Large intestine (tissue), 3 donors: ENCODE measurements around the gene KIF26B. TPM values are rescaled to one million over a fixed set of nuclear protein-coding genes. Genes with fewer than 3 reads are reported as not detected.

Source experiments
- DNase-seq, 2 donors: peaks; one replicate each; pipeline versions ENCODE4 v3.0.0 to v3.0.0-alpha.2; 2013
- H3K27ac ChIP-seq: one replicate; pipeline ENCODE4 v1.5.1; 2013; ENCODE audit warnings: low read length
- H3K27me3 ChIP-seq: 2 replicates; pipeline ENCODE4 v1.6.1; 2013; ENCODE audit warnings: low read length; ENCODE audit not compliant: control insufficient read depth, insufficient read depth
- H3K36me3 ChIP-seq: 2 replicates; pipeline ENCODE4 v1.6.1; 2013; ENCODE audit warnings: low read length; ENCODE audit not compliant: control insufficient read depth, insufficient read depth
- H3K4me1 ChIP-seq: one replicate; pipeline ENCODE4 v1.6.1; 2013; ENCODE audit warnings: low read length; ENCODE audit not compliant: control insufficient read depth, insufficient read depth
- H3K4me3 ChIP-seq: one replicate; pipeline ENCODE4 v1.5.1; 2013; ENCODE audit warnings: low read length
- H3K9me3 ChIP-seq: one replicate; pipeline ENCODE4 v1.6.1; 2013; ENCODE audit warnings: mild to moderate bottlenecking, low read depth, low read length, moderate library complexity; ENCODE audit not compliant: control insufficient read depth
- WGBS: methylation state at CpG from one replicate; pipeline ENCODE4 v1.1.5; 2013; ENCODE audit warnings: low lambda C conversion rate; ENCODE audit not compliant: insufficient coverage; 5-methylcytosine and 5-hydroxymethylcytosine counted together
- polyA plus RNA-seq: library from polyadenylated mRNA; unstranded; fragments of 120-200 nt; gene quantifications from one replicate; pipeline ENCODE4 v1.2.1, GENCODE V29; 2013

KIF26B gene
- polyA plus RNA-seq, 1 donor = 3.9 TPM

DNA sequence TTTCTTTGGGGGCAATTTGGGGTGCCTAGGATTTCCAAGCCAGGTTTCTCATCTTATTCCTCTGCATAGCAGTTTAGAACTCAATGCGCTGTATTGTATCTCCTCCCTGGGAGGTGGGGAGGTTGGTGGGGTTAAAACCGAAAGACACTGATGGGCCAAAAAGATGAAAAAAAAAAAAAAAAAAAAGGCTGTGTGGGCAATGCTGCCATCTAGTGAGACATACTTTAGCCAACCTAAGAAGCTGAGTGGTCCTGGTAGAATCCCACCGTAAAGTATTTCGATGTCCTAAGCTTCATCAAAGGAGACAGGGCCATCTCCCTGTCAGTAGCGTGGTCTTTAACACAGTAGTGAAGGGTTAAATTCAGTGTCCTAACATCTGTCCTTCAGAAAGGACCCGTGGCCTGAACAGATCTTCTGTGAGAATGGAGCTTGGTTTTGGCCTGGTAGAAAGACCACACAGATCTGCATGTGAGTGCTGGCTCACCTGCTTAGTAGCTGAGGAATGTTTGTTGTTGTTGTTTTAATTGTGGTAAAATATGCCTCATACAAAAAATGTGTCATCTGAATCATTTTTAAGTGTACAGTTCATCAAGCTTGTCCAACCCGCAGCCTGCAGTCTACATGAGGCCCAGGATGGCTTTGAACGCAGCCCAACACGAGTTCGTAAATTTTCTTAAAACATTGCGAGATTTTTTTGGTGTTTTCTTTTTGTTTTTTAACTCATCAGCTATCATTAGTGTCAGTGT, 226.2 kb downstream of the KIF26B start:
- Histone ChIP-seq H3K4me1 (peaks cover 5% of the 10 kb centered on the region), H3K4me3 (no peak overlapping the region), H3K27ac (no peak overlapping the region), H3K9me3 (no peaks in the 10 kb centered on the region), H3K27me3 (no peaks in the 10 kb centered on the region), H3K36me3 (no peaks in the 10 kb centered on the region)
- no peak for DNase-seq
- 88% methylated on average over 3 of the region's 11 CpGs for WGBS

DNA sequence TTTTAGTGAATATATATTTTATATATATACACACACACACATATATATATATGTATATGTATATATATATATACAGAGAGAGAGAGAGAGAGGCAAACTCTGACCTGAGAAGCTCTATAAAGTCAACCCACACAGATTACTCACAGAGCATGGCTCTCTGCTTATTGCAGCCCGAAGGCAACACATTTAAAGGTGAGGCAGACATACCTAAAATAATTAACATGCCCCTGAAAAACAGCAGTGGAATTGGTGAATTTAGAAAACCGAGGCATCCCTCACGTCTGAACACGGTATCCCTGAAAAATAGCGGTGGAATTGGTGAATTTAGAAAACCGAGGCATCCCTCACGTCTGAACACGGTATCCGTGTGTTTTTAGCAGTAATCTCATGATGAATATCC, 228.2 kb downstream of the KIF26B start:
- H3K4me1 ChIP-seq = peaks cover 7% of the 10 kb centered on the region
- DNase-seq = no peak
- no peak overlapping the region for H3K4me3 ChIP-seq
- no peak overlapping the region for H3K27ac ChIP-seq
- H3K9me3 ChIP-seq = no peaks in the 10 kb centered on the region
- no peaks in the 10 kb centered on the region for H3K36me3 ChIP-seq
- 90% methylated on average over 2 of the region's 9 CpGs for WGBS
- H3K27me3 ChIP-seq = no peaks in the 10 kb centered on the region

DNA sequence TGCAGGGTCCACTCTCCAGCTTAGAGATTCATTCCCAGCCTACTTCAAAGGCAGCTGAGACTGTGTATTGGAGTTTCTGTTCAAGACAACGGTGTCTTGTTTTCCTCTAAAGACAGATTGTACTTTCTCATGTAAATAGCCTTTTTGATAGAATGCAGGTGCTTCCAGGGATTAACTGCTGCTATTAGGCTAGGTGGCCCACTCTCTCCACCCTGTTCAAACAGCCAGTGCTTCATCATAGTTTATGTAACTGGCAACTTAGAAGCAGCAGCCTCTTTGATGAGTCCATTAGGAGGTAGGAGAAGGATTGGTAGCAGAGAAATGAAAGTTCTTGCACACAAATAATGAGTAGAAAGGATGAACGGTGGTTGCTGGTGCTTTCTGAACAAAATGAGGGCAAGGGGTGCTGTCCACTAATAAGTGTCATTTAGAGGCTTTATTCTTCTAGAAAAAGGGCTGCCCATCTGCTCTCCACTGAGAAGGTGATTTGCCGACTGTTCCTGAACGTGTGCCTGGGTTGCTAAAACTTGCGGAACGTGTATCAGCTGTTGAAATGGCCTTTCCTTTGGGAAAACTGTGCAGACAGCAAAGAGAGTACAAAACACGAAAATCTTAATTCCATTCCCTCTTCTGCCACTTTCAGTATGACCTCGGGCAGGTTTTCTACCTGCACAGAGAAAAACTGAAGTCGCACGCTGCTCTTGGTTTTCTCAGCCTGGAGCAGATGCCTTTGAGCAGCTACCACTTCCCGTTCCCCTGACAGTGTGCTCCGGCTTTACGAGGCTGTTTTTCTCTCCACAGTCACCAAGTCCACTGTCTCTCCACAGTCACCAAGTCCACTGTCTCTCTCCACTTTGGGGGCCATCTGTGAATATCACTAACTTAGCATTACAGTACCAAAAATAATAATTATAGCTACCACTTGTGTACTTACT, 228.9 kb downstream of the KIF26B start:
- Histone ChIP-seq H3K4me1 (peaks cover 7% of the 10 kb centered on the region), H3K4me3 (no peak overlapping the region), H3K27ac (no peak overlapping the region), H3K9me3 (no peaks in the 10 kb centered on the region), H3K27me3 (no peaks in the 10 kb centered on the region), H3K36me3 (no peaks in the 10 kb centered on the region)
- 73% methylated on average over 3 of the region's 13 CpGs for WGBS
- DNase-seq = no peak

DNA sequence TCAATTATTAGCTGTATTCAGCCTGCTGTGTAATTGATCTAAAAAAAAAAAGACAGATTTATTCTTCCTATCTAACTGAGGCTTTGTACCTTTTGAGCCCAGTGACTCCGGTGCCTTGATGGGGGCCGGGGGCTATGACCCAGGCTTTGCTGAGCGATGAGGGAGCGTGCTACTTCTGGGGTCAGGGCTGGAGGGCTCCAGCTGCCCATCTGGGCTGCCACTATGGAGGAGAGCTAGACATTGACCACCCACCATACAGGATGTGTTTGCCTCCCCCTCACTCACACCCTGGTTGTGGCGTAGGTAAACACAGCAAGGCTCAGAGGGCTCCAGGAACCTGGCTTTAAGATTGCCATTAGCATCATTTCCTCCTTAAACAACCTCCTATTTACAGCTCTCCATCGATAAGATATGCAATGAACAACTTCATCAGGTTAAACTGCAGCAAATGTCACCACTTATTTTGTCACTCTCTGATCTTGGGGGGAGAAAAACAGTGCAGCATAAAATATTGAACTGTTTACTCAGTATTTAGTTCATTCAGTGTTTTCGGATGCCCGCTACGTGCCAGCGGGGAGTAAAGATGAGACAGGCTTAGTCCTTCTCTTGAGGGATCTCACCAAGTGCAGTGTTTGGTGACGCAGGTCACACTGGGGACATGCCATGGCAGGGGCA, 231.6 kb downstream of the KIF26B start:
- H3K4me1 ChIP-seq = peaks cover 17% of the 10 kb centered on the region
- DNase-seq = peak in 1 of 2 donors; percentile 55
- no peaks in the 10 kb centered on the region for H3K27me3 ChIP-seq
- H3K36me3 ChIP-seq = no peaks in the 10 kb centered on the region
- no peak overlapping the region for H3K4me3 ChIP-seq
- WGBS = no CpG with 5 or more reads among the region's 11 CpGs
- no peak overlapping the region for H3K27ac ChIP-seq
- H3K9me3 ChIP-seq = no peaks in the 10 kb centered on the region

DNA sequence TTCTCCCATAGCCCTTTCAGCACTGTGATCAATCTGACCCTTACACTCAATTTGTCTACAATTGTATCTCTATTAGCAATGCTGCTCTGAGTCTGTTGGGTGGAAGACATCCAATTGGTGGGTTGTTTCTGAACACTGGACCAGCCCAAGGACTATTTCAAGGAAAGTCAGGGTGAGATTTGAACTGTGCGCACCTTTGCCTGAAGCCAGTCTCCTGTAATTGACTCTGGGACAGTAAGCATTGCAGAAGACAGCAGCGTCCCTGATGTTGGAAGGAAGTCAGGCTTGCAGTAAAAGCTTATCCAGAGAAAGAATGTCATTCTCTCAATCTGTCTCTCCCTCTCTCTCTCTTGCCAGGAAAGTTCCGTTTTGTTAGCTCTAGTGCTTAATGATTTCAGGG, 233.9 kb downstream of the KIF26B start:
- no peak for DNase-seq
- H3K36me3 ChIP-seq = no peaks in the 10 kb centered on the region
- H3K9me3 ChIP-seq = no peaks in the 10 kb centered on the region
- WGBS = no CpG with 5 or more reads among the region's 3 CpGs
- peaks cover 18% of the 10 kb centered on the region for H3K4me1 ChIP-seq
- no peaks in the 10 kb centered on the region for H3K27me3 ChIP-seq
- no peak overlapping the region for H3K27ac ChIP-seq
- H3K4me3 ChIP-seq = no peak overlapping the region

DNA sequence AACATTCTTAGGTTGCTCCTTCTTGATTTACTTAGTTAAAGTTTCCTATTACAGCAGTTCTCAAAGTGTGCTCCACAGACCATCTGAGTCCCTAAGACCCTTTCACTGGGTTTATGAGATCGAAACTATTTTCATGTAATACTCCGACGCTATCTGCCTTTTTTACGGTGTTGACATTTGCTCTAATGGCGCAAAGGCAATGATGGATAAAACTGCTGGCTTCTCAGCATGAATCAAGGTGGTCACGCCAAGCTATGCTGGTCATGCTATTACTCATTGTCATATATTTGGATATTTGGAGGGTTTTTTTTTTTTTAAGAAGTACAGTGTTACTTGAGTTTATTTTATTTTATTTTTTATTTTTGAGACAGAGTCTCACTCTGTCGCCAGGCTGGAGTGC, 235.1 kb downstream of the KIF26B start:
- no peak for DNase-seq
- WGBS = no CpG with 5 or more reads among the region's 7 CpGs
- Histone ChIP-seq H3K9me3 (no peaks in the 10 kb centered on the region), H3K36me3 (no peaks in the 10 kb centered on the region), H3K4me3 (no peak overlapping the region), H3K27ac (no peak overlapping the region), H3K27me3 (no peaks in the 10 kb centered on the region), H3K4me1 (peaks cover 25% of the 10 kb centered on the region)

DNA sequence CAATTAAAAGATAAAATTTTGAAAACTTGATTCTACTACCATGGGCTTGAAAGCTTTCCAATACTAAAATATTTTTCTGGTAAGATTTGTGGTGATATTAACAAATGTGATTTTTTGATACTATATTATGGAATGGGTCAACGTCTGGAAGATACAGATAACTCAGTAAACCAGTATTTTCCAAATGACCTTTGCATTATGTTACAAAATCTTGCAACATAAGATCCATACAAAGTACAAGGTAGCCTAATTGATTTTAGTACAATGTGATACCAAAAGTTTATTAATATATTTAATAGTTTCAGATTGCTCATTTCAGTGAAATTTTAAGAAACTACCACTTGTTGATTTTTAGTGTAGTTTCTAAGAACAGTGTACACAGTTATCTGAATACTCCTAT, 236.2 kb downstream of the KIF26B start:
- no peaks in the 10 kb centered on the region for H3K9me3 ChIP-seq
- peak overlapping the region; percentile 34 for H3K27ac ChIP-seq
- peak in 1 of 2 donors; percentile 60 for DNase-seq
- H3K4me1 ChIP-seq = peaks cover 35% of the 10 kb centered on the region
- H3K4me3 ChIP-seq = no peak overlapping the region
- H3K36me3 ChIP-seq = no peaks in the 10 kb centered on the region
- WGBS = no CpG with 5 or more reads among the region's 1 CpG
- no peaks in the 10 kb centered on the region for H3K27me3 ChIP-seq

DNA sequence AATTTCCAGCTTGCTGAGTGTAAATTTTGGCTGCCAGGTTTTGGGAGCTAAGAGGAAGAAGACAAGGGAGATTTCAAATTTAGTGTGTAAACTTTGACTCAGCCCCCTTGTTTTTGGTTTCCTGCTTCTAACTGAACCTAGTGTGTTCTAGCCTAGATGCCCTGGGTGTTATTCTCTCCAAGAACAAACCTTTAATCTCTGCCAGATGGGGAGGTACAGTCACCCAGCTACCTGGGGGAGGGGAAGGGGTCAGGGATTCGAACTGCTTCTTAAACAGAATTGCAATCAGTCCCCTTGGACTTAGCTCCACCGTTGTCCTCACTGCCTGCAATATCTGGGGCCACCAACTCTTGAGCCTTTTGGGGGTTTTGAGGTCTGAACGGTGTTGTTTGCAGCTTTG, 238.9 kb downstream of the KIF26B start:
- no CpG with 5 or more reads among the region's 3 CpGs for whole genome bisulfite sequencing
- peak in 1 of 2 donors; percentile 11 for DNase-seq

DNA sequence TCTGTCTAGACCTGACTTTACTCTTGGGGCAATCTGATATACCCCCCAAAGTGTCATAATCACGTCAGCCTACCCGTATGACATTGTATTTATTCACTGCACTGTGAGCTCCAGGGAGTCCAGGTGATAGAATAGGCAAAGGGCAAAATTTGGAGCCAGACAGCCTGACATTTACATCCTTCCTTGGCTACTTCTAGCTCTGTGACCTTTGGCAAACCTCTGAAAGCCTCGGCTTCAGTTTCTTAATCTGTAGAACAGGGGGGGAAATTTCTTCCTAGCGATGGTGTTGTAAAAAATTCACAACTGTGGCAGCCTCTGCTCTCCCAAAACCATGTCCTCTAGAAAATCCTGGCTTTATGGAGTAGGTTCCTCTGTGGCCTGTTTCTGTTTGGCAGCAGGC, 240.9 kb downstream of the KIF26B start:
- peak in 1 of 2 donors; percentile 18 for DNase-seq
- no peaks in the 10 kb centered on the region for H3K27me3 ChIP-seq
- WGBS = no CpG with 5 or more reads among the region's 4 CpGs
- H3K36me3 ChIP-seq = no peaks in the 10 kb centered on the region
- H3K4me3 ChIP-seq = no peak overlapping the region
- H3K27ac ChIP-seq = peak overlapping the region; percentile 27
- no peaks in the 10 kb centered on the region for H3K9me3 ChIP-seq
- peaks cover 37% of the 10 kb centered on the region for H3K4me1 ChIP-seq

More for the DNA sequence above, 238.9 kb downstream of the KIF26B start:
- no peaks in the 10 kb centered on the region for H3K9me3 ChIP-seq
- no peaks in the 10 kb centered on the region for H3K27me3 ChIP-seq
- H3K36me3 ChIP-seq = no peaks in the 10 kb centered on the region
- peak overlapping the region; percentile 43 for H3K27ac ChIP-seq
- H3K4me1 ChIP-seq = peaks cover 41% of the 10 kb centered on the region
- H3K4me3 ChIP-seq = no peak overlapping the region

DNA sequence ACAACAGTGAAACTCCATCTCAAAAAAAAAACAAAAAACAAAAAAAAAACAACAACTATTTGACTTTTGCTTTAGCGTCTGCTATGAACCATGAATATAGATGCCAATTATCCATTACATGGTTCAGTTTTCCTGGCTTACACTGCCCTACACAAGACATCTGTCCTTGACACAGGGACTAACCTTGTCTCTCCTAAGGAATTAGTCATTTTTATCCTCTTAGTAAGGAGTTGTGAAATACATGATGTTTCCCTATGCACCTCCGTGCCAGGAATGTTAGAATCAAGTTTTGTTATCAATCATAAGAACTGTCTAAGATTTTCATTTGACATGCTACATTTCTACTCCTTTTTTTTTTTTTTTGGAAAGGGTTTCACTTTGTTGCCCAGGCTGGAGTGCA, 241.8 kb downstream of the KIF26B start:
- Histone ChIP-seq H3K36me3 (no peaks in the 10 kb centered on the region), H3K4me3 (no peak overlapping the region), H3K27me3 (no peaks in the 10 kb centered on the region), H3K27ac (no peak overlapping the region), H3K9me3 (peaks cover 3% of the 10 kb centered on the region), H3K4me1 (peaks cover 31% of the 10 kb centered on the region)
- DNase-seq = peak in 1 of 2 donors; percentile 42
- WGBS = 83% methylated on average over 1 of the region's 2 CpGs
